ENCODE data around the gene GLRX. TPM values are rescaled to one million over a fixed set of nuclear protein-coding genes. Genes with fewer than 3 reads are reported as not detected.

Gene GLRX
- total and polyA plus RNA-seq, 2 of the 13 experiments (the other 11 are each of a cell fraction or from before 2014, with no cell fraction given) = 63.8 to 499 TPM

- TF ChIP-seq MAZ (IDR thresholded peaks at IDR 0.05; ENCODE audit: borderline replicate concordance, low read depth, low read length) (no peak), MAZ (CRISPR knock-in tag; IDR thresholded peaks at IDR 0.05; ENCODE audit: low read depth) (0 out of 2 replicates have a peak, but pooled peaks have one; percentile 32), TFDP1 (CRISPR knock-in tag; IDR thresholded peaks at IDR 0.05; ENCODE audit: borderline replicate concordance) (peak; percentile 56; the same call in 1 of the 2 replicates), ZGPAT (CRISPR knock-in tag; IDR thresholded peaks at IDR 0.05) (peak; percentile 66), BRCA1 (CRISPR knock-in tag; IDR thresholded peaks at IDR 0.05) (0 out of 2 replicates have a peak, but pooled peaks have one; percentile 17), XRCC5 (optimal IDR thresholded peaks at IDR 0.05; ENCODE audit: low read length) (no peak), HNF4A (CRISPR knock-in tag; IDR thresholded peaks at IDR 0.05) (peak; percentile 52; the same call in 1 of the 2 replicates), KIAA2018 (CRISPR knock-in tag; IDR thresholded peaks at IDR 0.05; ENCODE audit: borderline replicate concordance) (no peak), ZNF10 (CRISPR knock-in tag; IDR thresholded peaks at IDR 0.05; ENCODE audit: borderline replicate concordance, low read depth) (no peak), TCF12 (IDR thresholded peaks at IDR 0.05) (no peak), TCF12 (CRISPR knock-in tag; IDR thresholded peaks at IDR 0.05) (peak; percentile 71; the same call in 1 of the 2 replicates), POLR2A (IDR thresholded peaks at IDR 0.05; ENCODE audit: insufficient read depth in 1 of 2, low read depth in 2 of 2, low read length in 2 of 2) (peak in 1 of 2 experiments; percentile 63; a peak in 2 of 4 replicates), CERS6 (CRISPR knock-in tag; IDR thresholded peaks at IDR 0.05) (no peak), MAX (IDR thresholded peaks at IDR 0.05) (no peak), FOXJ3 (CRISPR knock-in tag; IDR thresholded peaks at IDR 0.05; ENCODE audit: borderline replicate concordance) (peak; percentile 83; the same call in 1 of the 2 replicates), BATF2 (CRISPR knock-in tag; IDR thresholded peaks at IDR 0.05) (no peak)
Observed at GRCh38 chr5:95862671-95863382, 40.3 kb upstream of the GLRX start (continued).

All from HepG2 (cell line).